MM.1S (cell line): ENCODE measurements around the gene PTPN3.

ENCODE experiments used
- EZH2 ChIP-seq: fragments of 300-600 bp; sonication (generic); optimal IDR thresholded peaks from 2 replicates; pipeline ENCODE3; 2017; ENCODE audit warnings: low read depth, mild to moderate bottlenecking, antibody characterized with exemption, low read length, mixed read lengths
- EZH2phosphoT487 ChIP-seq: fragments of 300-600 bp; sonication (generic); IDR thresholded peaks from 2 replicates; pipeline ENCODE4 v1.6.1; 2018; ENCODE audit warnings: antibody characterized with exemption, low read length
- TF ChIP-seq, protein P1 (sequence below): fragments of 300-600 bp; sonication (generic); IDR thresholded peaks from 2 replicates; pipeline ENCODE4 v1.5.1; 2016; ENCODE audit warnings: antibody characterized with exemption, low read length, mixed read lengths

DNA sequence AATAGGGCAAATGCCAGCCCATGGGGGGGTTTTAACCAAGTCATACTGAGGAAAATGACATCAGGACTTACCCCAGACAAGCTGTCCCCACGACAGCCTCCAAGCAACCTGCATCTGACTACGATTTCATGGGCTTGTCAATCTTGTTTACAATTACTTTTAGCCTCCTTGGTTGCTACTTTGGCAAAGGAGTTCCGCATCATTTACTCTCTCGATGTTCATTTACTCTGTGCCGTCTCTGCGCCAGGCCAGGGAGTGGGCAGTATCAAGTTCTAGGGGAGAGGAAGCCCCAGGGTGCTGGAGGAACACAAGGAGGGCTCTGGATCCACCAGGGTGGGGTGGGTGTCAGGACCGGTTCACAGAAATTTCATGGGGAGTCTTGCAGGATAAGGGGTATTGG lies 23.9 kb downstream of the PTPN3 start:
- TF ChIP-seq, protein P1, sequence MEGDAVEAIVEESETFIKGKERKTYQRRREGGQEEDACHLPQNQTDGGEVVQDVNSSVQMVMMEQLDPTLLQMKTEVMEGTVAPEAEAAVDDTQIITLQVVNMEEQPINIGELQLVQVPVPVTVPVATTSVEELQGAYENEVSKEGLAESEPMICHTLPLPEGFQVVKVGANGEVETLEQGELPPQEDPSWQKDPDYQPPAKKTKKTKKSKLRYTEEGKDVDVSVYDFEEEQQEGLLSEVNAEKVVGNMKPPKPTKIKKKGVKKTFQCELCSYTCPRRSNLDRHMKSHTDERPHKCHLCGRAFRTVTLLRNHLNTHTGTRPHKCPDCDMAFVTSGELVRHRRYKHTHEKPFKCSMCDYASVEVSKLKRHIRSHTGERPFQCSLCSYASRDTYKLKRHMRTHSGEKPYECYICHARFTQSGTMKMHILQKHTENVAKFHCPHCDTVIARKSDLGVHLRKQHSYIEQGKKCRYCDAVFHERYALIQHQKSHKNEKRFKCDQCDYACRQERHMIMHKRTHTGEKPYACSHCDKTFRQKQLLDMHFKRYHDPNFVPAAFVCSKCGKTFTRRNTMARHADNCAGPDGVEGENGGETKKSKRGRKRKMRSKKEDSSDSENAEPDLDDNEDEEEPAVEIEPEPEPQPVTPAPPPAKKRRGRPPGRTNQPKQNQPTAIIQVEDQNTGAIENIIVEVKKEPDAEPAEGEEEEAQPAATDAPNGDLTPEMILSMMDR: no peak
- TF ChIP-seq EZH2 (no peak), EZH2phosphoT487 (no peak)
